Measurements from ENCODE around the gene INTS4.
"Not testable (repeated sequence)": the region's sequence is repeated elsewhere in the genome, so short reads cannot be mapped to it uniquely, and the experiment has no call there.

The INTS4 gene

GRCh38 chr11:77959434-77959833 lies 35.0 kb downstream of the INTS4 start:
- FAIRE-seq (no peak), DNase-seq (ENCODE audit: insufficient read length, low spot score) (no peak)

- FAIRE-seq; DNase-seq (ENCODE audit: insufficient read length, low spot score): not testable (repeated sequence)
Measured at GRCh38 chr11:77958583-77959177, 35.8 kb downstream of the INTS4 start.

- not testable (repeated sequence) for FAIRE-seq; DNase-seq (ENCODE audit: insufficient read length, low spot score)
Measured at GRCh38 chr11:77943296-77943695, 51.2 kb downstream of the INTS4 start.

GRCh38 chr11:77942465-77942864 lies 52.0 kb downstream of the INTS4 start:
- FAIRE-seq; DNase-seq (ENCODE audit: insufficient read length, low spot score): not testable (repeated sequence)

- not testable (repeated sequence) for DNase-seq (ENCODE audit: insufficient read length, low spot score); FAIRE-seq
Measured at GRCh38 chr11:77933596-77933995, 60.9 kb downstream of the INTS4 start.

- DNase-seq (ENCODE audit: insufficient read length, low spot score); FAIRE-seq: not testable (repeated sequence)
Measured at GRCh38 chr11:77930334-77931208, 63.9 kb downstream of the INTS4 start.

GRCh38 chr11:77917713-77918112 lies 76.8 kb downstream of the INTS4 start:
- FAIRE-seq; DNase-seq (ENCODE audit: insufficient read length, low spot score): not testable (repeated sequence)

- not testable (repeated sequence) for FAIRE-seq; DNase-seq (ENCODE audit: insufficient read length, low spot score)
Measured at GRCh38 chr11:77914307-77914791, 80.1 kb downstream of the INTS4 start.

GRCh38 chr11:77913608-77914306 lies 80.7 kb downstream of the INTS4 start:
- not testable (repeated sequence) for DNase-seq (ENCODE audit: insufficient read length, low spot score); FAIRE-seq

GRCh38 chr11:77910828-77911227 lies 83.6 kb downstream of the INTS4 start:
- FAIRE-seq; DNase-seq (ENCODE audit: insufficient read length, low spot score): not testable (repeated sequence)

GRCh38 chr11:77909277-77909676 lies 85.2 kb downstream of the INTS4 start:
- FAIRE-seq = no peak
- DNase-seq (ENCODE audit: insufficient read length, low spot score) = no peak

- DNase-seq (ENCODE audit: insufficient read length, low spot score) (no peak), FAIRE-seq (no peak)
Measured at GRCh38 chr11:77908835-77909234, 85.6 kb downstream of the INTS4 start.

- not testable (repeated sequence) for FAIRE-seq; DNase-seq (ENCODE audit: insufficient read length, low spot score)
Measured at GRCh38 chr11:77894949-77895348, 99.5 kb downstream of the INTS4 start.

GRCh38 chr11:77891703-77892102 lies 102.8 kb downstream of the INTS4 start:
- not testable (repeated sequence) for FAIRE-seq

GRCh38 chr11:77891256-77891655 lies 103.2 kb downstream of the INTS4 start:
- not testable (repeated sequence) for FAIRE-seq; DNase-seq (ENCODE audit: insufficient read length, low spot score)

More at GRCh38 chr11:77891703-77892102, 102.8 kb downstream of the INTS4 start:
- not testable (repeated sequence) for DNase-seq (ENCODE audit: insufficient read length, low spot score)

GRCh38 chr11:77890619-77891056 lies 103.8 kb downstream of the INTS4 start:
- FAIRE-seq; DNase-seq (ENCODE audit: insufficient read length, low spot score): not testable (repeated sequence)

- not testable (repeated sequence) for DNase-seq (ENCODE audit: insufficient read length, low spot score); FAIRE-seq
Measured at GRCh38 chr11:77890100-77890614, 104.3 kb downstream of the INTS4 start.

GRCh38 chr11:77889045-77889444 lies 105.4 kb downstream of the INTS4 start:
- FAIRE-seq; DNase-seq (ENCODE audit: insufficient read length, low spot score): not testable (repeated sequence)

GRCh38 chr11:77886401-77886800 lies 108.1 kb downstream of the INTS4 start:
- FAIRE-seq (no peak), DNase-seq (ENCODE audit: insufficient read length, low spot score) (no peak)

- DNase-seq (ENCODE audit: insufficient read length, low spot score) (no peak), FAIRE-seq (no peak)
Measured at GRCh38 chr11:77884829-77885190, 109.7 kb downstream of the INTS4 start.

Measured in GM19239 (cell line).